Activated gamma-delta T cell treated with Interleukin-2 at 50 U/mL for 16 hours (primary cell): ENCODE results near the gene MATCAP1.

Source experiments
- DNase-seq: peaks from one replicate; pipeline ENCODE4 v3.0.0-alpha.2; 2020

MATCAP1 gene

GRCh38 chr16:67207249-67208091, 23.7 kb upstream of the MATCAP1 start:
- no peak for DNase-seq

GRCh38 chr16:67206838-67207248, 23.1 kb upstream of the MATCAP1 start:
- DNase-seq = no peak

DNA sequence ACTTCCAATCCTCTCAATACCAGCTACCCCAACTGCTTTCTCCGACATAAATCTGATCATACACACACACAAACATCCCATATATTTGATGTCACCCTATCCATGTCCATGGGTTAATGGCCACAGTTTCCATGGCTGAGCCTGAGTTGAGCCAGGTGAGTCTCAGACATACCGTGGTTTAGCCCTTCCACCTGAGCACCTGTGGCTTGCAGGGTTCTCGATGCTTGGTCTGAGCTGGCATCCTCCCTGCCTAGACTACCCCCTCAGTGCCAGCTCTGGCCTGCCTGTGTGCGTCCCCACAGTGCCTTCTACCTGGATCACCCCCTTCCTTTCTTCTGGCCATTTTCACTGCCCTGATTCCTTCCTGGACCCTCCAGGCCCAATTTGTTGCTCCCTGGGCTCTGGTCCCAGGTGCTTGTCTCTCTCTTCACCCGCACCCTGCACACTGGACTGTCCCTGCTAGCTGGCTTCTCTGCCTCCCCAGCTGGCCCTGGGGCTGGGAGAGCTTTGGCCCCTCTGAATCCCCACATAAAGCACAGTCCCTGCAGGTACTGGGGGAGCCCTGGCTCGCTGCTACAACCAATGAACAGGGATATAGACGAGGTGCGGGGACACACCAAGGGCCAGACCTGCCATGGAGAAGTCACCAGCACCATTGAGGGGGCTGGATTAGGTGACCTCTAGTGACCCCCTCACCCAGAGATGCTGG, 22.5 kb upstream of the MATCAP1 start:
- DNase-seq = no peak

GRCh38 chr16:67204076-67204475, 20.3 kb upstream of the MATCAP1 start:
- no peak for DNase-seq

- no peak for DNase-seq
Measured at GRCh38 chr16:67202956-67203493, 19.3 kb upstream of the MATCAP1 start.

DNA sequence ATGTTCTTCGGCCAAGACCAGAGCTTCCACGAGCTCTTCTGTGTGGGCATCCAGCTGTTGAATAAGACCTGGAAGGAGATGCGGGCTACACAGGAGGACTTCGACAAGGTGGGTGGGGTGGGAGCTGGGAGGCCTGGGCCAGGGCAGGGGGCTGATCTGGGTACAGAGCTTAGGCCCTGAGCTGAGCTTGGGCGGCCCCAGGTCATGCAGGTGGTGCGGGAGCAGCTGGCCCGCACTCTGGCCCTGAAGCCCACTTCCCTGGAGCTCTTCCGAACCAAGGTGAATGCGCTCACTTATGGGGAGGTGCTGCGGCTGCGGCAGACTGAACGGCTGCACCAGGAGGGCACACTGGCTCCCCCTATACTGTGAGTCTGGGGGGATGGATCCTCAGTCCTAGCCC, 18.7 kb upstream of the MATCAP1 start:
- no peak for DNase-seq

GRCh38 chr16:67201411-67202345, 17.9 kb upstream of the MATCAP1 start:
- no peak for DNase-seq

GRCh38 chr16:67200491-67200890, 16.7 kb upstream of the MATCAP1 start:
- DNase-seq = no peak

DNA sequence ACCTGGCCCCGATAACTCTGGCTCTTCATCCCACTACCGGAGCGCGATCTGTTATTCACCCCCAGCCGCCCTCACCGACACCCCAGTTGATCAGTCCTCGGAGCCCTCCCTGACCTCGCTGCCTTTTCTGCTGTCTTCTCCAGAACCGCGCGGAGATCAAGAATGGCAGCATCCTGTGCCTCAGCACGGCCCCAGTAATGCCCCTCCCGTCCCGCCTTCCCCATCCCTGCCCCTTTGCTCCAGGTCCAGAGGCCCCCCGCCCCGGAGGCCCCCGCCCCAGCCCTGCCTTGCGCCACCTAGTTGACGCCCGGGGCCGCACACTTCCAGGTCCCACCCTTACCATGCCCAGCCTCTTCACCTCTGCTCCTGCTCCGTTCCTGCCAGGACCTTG, 16.0 kb upstream of the MATCAP1 start:
- DNase-seq = no peak

- DNase-seq = no peak
Measured at GRCh38 chr16:67199011-67199807, 15.4 kb upstream of the MATCAP1 start, which contains the start of gene ELMO3. TSS of gene ELMO3 (plus strand) at chr16:67199131. CDS start at chr16:67199327, 196 bp downstream.

DNA sequence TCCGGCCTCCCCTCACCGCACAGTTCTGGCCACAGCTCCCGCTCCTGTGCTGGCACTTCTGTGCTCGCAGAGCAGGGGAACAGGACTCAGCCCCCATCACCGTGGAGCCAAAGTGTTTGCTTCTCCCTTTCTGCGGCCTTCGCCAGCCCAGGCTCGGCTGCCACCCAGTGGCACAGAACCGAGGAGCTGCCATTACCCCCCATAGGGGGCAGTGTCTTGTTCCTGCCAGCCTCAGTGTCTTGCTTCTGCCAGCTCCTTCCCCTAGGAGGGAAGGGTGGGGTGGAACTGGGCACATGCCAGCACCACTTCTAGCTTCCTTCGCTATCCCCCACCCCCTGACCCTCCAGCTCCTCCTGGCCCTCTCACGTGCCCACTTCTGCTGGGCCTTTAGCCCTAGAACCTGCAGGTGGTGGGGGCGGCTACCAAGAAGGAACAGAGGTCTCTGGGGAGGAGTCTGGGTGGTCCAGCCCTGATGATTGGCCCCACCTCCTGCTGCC, 14.5 kb upstream of the MATCAP1 start:
- no peak for DNase-seq

- no peak for DNase-seq
Measured at GRCh38 chr16:67197704-67198103, 13.9 kb upstream of the MATCAP1 start.

- DNase-seq = no peak
Measured at GRCh38 chr16:67196881-67197280, 13.1 kb upstream of the MATCAP1 start.

GRCh38 chr16:67195676-67196075, 11.9 kb upstream of the MATCAP1 start:
- DNase-seq = no peak

DNA sequence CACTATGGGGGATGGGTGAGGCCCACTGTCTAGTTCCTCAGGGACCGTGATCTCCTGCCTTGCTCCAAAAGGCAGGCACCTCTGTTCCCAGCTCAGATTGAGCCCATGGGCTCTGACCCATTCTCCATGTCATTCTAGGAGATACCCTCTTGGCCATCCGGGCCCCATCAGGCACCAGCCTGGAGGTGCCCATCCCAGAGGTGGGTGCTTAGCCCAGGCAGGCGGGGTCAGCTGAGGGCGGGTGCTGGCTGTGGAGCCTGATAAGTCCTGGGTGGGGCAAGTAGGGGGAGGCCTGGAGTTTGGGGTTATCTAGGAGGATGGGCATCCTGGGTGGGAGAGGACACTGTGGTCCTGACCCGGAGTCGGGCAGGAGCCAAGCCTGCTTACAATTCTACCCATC, 10.5 kb upstream of the MATCAP1 start:
- no peak for DNase-seq

DNA sequence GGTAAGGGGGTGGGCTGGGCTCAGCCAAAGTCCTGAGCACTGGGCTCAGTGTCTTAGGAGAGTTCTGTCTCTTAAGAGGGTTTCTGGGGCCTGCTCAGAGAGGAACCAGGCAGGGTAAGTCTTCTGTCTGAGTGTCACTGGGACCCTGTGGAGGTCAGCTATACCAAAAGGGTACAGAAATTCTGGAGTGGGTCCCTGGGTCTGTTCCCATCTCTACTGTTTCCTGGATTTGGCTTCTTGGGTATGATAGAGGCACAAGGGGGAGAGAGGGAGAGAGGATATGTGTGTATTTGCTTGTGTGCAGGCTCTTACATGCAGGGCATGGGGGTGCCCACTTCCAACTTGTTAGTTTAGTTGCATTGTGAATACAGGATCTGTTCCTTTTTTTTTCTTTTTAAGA, 9.8 kb upstream of the MATCAP1 start:
- no peak for DNase-seq

DNA sequence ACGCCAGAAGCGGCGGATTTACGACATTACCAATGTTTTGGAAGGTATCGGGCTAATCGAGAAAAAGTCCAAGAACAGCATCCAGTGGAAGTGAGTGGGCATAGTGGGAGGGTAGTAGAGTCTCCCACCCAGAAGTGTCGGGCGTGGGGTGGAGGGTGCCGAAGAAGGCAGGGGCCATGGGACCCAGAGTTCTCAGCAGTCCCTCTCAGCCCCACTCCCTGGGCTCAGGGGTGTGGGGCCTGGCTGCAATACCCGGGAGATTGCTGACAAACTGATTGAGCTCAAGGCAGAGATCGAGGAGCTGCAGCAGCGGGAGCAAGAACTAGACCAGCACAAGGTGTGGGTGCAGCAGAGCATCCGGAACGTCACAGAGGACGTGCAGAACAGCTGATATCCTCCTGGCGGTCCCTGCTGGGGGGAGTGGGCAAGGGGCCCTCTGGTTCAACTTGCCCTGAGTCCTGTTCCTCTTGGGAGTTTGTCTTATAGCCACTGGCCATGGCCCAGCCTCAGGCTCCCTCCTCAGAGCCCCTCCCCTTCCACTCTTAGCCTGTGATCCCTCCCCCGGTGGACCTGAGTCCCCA, 9.1 kb upstream of the MATCAP1 start:
- DNase-seq = no peak

GRCh38 chr16:67191995-67192681, 8.4 kb upstream of the MATCAP1 start, which contains the start of gene E2F4:
TSS of gene E2F4 (plus strand) at chr16:67192155. CDS start at chr16:67192228, 73 bp downstream.
- peak; percentile 84 for DNase-seq

DNA sequence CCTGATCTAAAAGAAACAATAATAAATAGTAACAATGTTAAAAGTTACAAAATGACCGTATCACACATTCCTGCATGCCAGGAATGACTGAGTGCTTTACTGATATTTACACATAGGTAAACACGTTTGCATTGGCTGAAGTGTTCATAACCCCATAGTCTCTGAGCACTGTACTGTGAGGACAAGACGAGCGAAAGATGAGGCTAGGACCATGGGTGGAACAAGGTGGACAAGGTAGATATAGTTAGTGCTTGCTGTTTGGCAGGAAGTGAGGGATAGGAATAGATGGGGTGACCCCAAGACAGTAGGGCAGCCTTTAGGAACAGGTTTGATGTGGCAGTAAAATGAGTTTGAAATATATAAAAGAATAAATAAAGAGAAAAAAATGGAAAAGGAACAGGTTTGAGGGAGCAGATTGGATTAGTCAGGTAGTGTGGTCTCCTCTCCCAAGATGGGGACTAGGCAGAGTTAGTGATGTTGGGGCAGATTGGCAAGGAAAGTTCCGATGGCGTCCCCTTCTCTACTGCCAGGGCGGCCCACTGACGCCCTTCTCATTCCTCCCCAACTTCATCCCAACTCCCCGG, 7.7 kb upstream of the MATCAP1 start:
- no peak for DNase-seq
